Small intestine (tissue), 7 donors: Measurements from ENCODE around the gene SNRPB2. TPM values are rescaled to one million over a fixed set of nuclear protein-coding genes. Genes with fewer than 3 reads are reported as not detected.
A peak's percentile ranks its signal among the peaks of the same experiment; 100 is the strongest.

Experiments used
- DNase-seq, 2 donors: peaks; one replicate each; pipeline versions ENCODE4 v3.0.0 to v3.0.0-alpha.2; 2013
- FAIRE-seq: peaks from 2 replicates; lab custom pipeline; 2012; peaks lifted over from hg19 to GRCh38; lab: Jason Lieb, UNC
- H3K27ac ChIP-seq, 3 donors: one replicate each; pipeline ENCODE4 v1.5.1; 2013; ENCODE audit warnings: low read length in 2 of 3, mild to moderate bottlenecking in 2 of 3, control low read depth in 1 of 3, inconsistent platforms in 1 of 3, low read depth in 1 of 3, moderate library complexity in 1 of 3
- H3K27me3 ChIP-seq, 3 donors: one replicate each; pipeline ENCODE4 v1.6.1; 2013; ENCODE audit warnings: low read length in 3 of 3, inconsistent platforms in 1 of 3; ENCODE audit not compliant: control insufficient read depth in 3 of 3, insufficient read depth in 3 of 3
- H3K36me3 ChIP-seq, 3 donors: one replicate each; pipeline ENCODE4 v1.6.1; 2013; ENCODE audit warnings: low read length in 3 of 3, inconsistent platforms in 1 of 3, low read depth in 1 of 3, mild to moderate bottlenecking in 1 of 3, moderate library complexity in 1 of 3; ENCODE audit not compliant: control insufficient read depth in 3 of 3, insufficient read depth in 2 of 3
- H3K4me1 ChIP-seq, 3 donors: one replicate each; pipeline ENCODE4 v1.6.1; 2013; ENCODE audit warnings: low read length in 2 of 3, inconsistent platforms in 1 of 3, low read depth in 1 of 3, mild to moderate bottlenecking in 1 of 3, moderate library complexity in 1 of 3; ENCODE audit not compliant: control insufficient read depth in 3 of 3, insufficient read depth in 2 of 3
- H3K4me3 ChIP-seq, 3 donors: one replicate each; pipeline ENCODE4 v1.5.1; 2013; ENCODE audit warnings: low read length in 3 of 3, control low read depth in 1 of 3, inconsistent platforms in 1 of 3, low read depth in 1 of 3, mild to moderate bottlenecking in 1 of 3, moderate library complexity in 1 of 3
- H3K9me3 ChIP-seq, 2 donors: one replicate each; pipeline ENCODE4 v1.6.1; 2013; ENCODE audit warnings: low read depth in 1 of 2, low read length in 1 of 2; ENCODE audit not compliant: control insufficient read depth in 2 of 2, insufficient read depth in 1 of 2
- WGBS, 3 donors: extraction: QIAGEN DNeasy Blood & Tissue Kit; methylation state at CpG; one replicate each; pipeline ENCODE4 v1.1.7; 2013; 5-methylcytosine and 5-hydroxymethylcytosine counted together
- polyA plus RNA-seq, 4 donors: library from polyadenylated mRNA; stranded (reverse) in 3 of 4; unstranded in 1 of 4; fragments of 200-250 nt in 3 of 4; fragments of 120-200 nt in 1 of 4; gene quantifications; one replicate each; pipeline versions ENCODE4 v1.2.1 to v1.2.3, GENCODE V29; 2013
- donor health status: healthy with polysubstance abuse.
- donor health status: control.
- donor health status: control.
- donor health status: Bipolar disorder and iron deficiency.
- donor health status: healthy.

Gene SNRPB2
- polyA plus RNA-seq, 4 donors = 48.9 to 73.6 (median 66.3) TPM

GRCh38 chr20:16711661-16712258, 18.1 kb upstream of the SNRPB2 start:
- Histone ChIP-seq H3K27ac (no peak overlapping the region), H3K4me1 (no peaks in the 10 kb centered on the region), H3K4me3 (no peak overlapping the region), H3K36me3 (no peaks in the 10 kb centered on the region), H3K9me3 (no peaks in the 10 kb centered on the region), H3K27me3 (peaks cover 0 to 14% (median 0%) of the 10 kb centered on the region in 3 donors)
- FAIRE-seq = no peak
- 67 to 80% (median 73%) methylated on average over 4 of the region's 4 CpGs for WGBS, 3 donors
- peak in 1 of 2 donors; percentile 11 for DNase-seq

GRCh38 chr20:16712511-16712947, 17.3 kb upstream of the SNRPB2 start:
- no peak overlapping the region for H3K27ac ChIP-seq
- H3K4me1 ChIP-seq = no peaks in the 10 kb centered on the region
- H3K4me3 ChIP-seq = no peak overlapping the region
- DNase-seq (no peak), FAIRE-seq (no peak)
- no peaks in the 10 kb centered on the region for H3K36me3 ChIP-seq
- H3K27me3 ChIP-seq = peaks cover 0 to 14% (median 2%) of the 10 kb centered on the region in 3 donors
- H3K9me3 ChIP-seq = no peaks in the 10 kb centered on the region
- 63 to 68% (median 68%) methylated on average over 6 of the region's 6 CpGs for WGBS, 3 donors

GRCh38 chr20:16713066-16713465, 16.8 kb upstream of the SNRPB2 start:
- no peak overlapping the region for H3K4me3 ChIP-seq
- no peaks in the 10 kb centered on the region for H3K4me1 ChIP-seq
- FAIRE-seq (no peak), DNase-seq (no peak)
- H3K27me3 ChIP-seq = peaks cover 0 to 14% (median 5%) of the 10 kb centered on the region in 3 donors
- H3K36me3 ChIP-seq = no peaks in the 10 kb centered on the region
- no peaks in the 10 kb centered on the region for H3K9me3 ChIP-seq
- no peak overlapping the region for H3K27ac ChIP-seq

GRCh38 chr20:16714242-16714641, 15.6 kb upstream of the SNRPB2 start:
- no peak overlapping the region for H3K4me3 ChIP-seq
- H3K4me1 ChIP-seq = no peaks in the 10 kb centered on the region
- H3K27ac ChIP-seq = no peak overlapping the region
- no peaks in the 10 kb centered on the region for H3K9me3 ChIP-seq
- no peak for FAIRE-seq
- H3K27me3 ChIP-seq = peaks cover 0 to 14% (median 10%) of the 10 kb centered on the region in 3 donors
- no peaks in the 10 kb centered on the region for H3K36me3 ChIP-seq
- no peak for DNase-seq
- 75 to 82% (median 76%) methylated on average over 5 of the region's 5 CpGs for WGBS, 3 donors

- no peaks in the 10 kb centered on the region for H3K9me3 ChIP-seq
- H3K36me3 ChIP-seq = no peaks in the 10 kb centered on the region
- FAIRE-seq (no peak), DNase-seq (no peak)
- H3K4me1 ChIP-seq = no peaks in the 10 kb centered on the region
- H3K27me3 ChIP-seq = peaks cover 0 to 14% (median 10%) of the 10 kb centered on the region in 3 donors
- H3K4me3 ChIP-seq = no peak overlapping the region
- 70 to 77% (median 76%) methylated on average over 4 of the region's 4 CpGs for WGBS, 3 donors
- no peak overlapping the region for H3K27ac ChIP-seq
Observed at GRCh38 chr20:16714751-16715150, 15.1 kb upstream of the SNRPB2 start.

GRCh38 chr20:16719421-16719820, 10.4 kb upstream of the SNRPB2 start:
- WGBS, 3 donors = 43 to 81% (median 75%) methylated on average over 1 of the region's 1 CpG
- Histone ChIP-seq H3K4me1 (no peaks in the 10 kb centered on the region), H3K27ac (no peak overlapping the region), H3K36me3 (no peaks in the 10 kb centered on the region), H3K4me3 (no peak overlapping the region), H3K9me3 (no peaks in the 10 kb centered on the region), H3K27me3 (peaks cover 0 to 21% (median 18%) of the 10 kb centered on the region in 3 donors)
- FAIRE-seq (no peak), DNase-seq (no peak)

GRCh38 chr20:16729080-16729479, 746 bp upstream of the SNRPB2 start:
- no peak for FAIRE-seq

GRCh38 chr20:16732506-16733152, 2.8 kb downstream of the SNRPB2 start:
- Histone ChIP-seq H3K36me3 (peaks cover 3 to 21% (median 11%) of the 10 kb centered on the region in 3 donors), H3K27ac (no peak overlapping the region), H3K4me1 (peaks cover 2 to 4% (median 4%) of the 10 kb centered on the region in 3 donors), H3K4me3 (no peak overlapping the region), H3K9me3 (peaks cover 0 to 5% of the 10 kb centered on the region in 2 donors), H3K27me3 (no peaks in the 10 kb centered on the region)
- DNase-seq (no peak), FAIRE-seq (no peak)
- 70 to 81% (median 77%) methylated on average over 4 of the region's 4 CpGs for WGBS, 3 donors

More at GRCh38 chr20:16729080-16729479, 746 bp upstream of the SNRPB2 start:
- no peak for DNase-seq
- Histone ChIP-seq H3K4me3 (peak overlapping the region in 2 of 3 donors; percentile 68 to 90), H3K27ac (peak overlapping the region in 1 of 3 donors; percentile 92), H3K36me3 (peaks cover 0 to 7% (median 2%) of the 10 kb centered on the region in 3 donors), H3K4me1 (peaks cover 2 to 4% (median 4%) of the 10 kb centered on the region in 3 donors), H3K27me3 (peaks cover 2 to 10% (median 5%) of the 10 kb centered on the region in 3 donors), H3K9me3 (peaks cover 0 to 9% of the 10 kb centered on the region in 2 donors)
- 96 to 100% (median 96%) methylated on average over 1 of the region's 1 CpG for WGBS, 3 donors
